Stimulated activated CD4-positive, alpha-beta T cell treated with anti-CD3 and anti-CD28 coated beads, Interleukin-4, amount 100 ng/mL, for 1 hour (primary cell): ENCODE measurements around the gene PPP2CA.
"Not testable (repeated sequence)": the region's sequence is repeated elsewhere in the genome, so short reads cannot be mapped to it uniquely, and the experiment has no call there.

ENCODE experiments used
- DNase-seq: peaks from one replicate; pipeline ENCODE4 v3.0.0-alpha.2; 2020

Gene PPP2CA

DNA sequence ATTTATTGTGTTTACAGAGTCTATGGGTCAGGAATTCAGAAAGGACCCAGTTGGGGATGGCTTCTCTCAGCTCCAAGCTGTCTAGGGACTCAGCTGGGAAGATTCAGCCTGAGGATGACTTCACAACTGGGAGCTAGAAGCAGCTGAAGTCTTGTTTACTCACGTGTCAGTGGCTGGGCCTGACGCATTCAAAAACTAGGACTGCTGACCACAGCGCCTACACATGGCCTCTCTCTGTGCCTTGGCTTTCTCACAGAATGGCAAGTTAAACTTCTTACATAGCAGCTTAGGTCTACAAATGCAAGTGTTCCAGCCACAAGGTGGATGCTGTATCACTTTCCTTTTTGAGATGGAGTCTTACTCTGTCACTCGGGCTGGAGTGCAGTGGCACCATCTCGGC, 16.3 kb upstream of the PPP2CA start:
- no peak for DNase-seq

- no peak for DNase-seq
These were observed 14.6 kb upstream of the PPP2CA start for GRCh38 chr5:134240421-134240962.

DNA sequence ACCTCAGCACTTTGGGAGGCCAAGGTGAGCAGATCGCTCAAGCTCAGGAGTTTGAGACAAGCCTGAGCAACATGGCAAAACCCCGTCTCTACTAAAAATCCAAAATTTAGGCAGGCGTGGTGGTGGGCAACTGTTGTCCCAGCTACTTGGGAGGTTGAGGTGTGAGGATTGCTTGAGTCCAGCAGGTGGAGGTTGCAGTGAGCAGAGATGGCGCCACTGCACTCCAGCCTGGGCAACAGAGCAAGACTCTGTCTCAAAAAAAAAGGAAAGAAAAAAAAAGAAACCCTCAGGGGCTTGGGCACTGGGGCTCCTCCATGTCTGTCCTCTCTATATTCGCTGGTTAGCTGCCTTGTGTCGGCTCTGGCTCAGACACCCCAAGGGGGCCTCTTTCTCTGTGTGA, 10.9 kb upstream of the PPP2CA start:
- no peak for DNase-seq

- no peak for DNase-seq
These were observed 10.4 kb upstream of the PPP2CA start for GRCh38 chr5:134236318-134236717.

GRCh38 chr5:134228624-134229023, 2.8 kb upstream of the PPP2CA start:
- DNase-seq = no peak

GRCh38 chr5:134227776-134228175, 1.9 kb upstream of the PPP2CA start:
- no peak for DNase-seq

DNA sequence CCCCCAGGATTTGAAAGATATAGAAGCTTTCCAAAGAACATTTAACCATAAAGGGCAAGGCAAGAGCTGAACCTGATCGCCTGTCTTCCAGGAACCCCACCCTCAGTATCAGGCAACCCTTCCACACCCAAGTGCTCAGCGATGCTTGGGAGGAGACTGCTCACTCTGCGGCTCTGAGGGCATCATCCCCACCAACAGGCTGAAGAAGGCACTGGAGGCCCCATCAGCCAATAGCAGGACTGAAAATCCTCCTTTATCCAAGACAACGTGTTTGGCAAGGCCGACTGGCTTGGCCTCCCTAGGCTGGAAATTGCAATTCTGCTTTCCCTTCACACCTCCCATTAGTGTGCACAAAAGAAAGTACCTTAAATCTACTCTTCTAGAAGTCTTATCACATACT, 1.4 kb upstream of the PPP2CA start:
- DNase-seq = no peak

GRCh38 chr5:134226441-134227192, 744 bp upstream of the PPP2CA start:
- DNase-seq = no peak

DNA sequence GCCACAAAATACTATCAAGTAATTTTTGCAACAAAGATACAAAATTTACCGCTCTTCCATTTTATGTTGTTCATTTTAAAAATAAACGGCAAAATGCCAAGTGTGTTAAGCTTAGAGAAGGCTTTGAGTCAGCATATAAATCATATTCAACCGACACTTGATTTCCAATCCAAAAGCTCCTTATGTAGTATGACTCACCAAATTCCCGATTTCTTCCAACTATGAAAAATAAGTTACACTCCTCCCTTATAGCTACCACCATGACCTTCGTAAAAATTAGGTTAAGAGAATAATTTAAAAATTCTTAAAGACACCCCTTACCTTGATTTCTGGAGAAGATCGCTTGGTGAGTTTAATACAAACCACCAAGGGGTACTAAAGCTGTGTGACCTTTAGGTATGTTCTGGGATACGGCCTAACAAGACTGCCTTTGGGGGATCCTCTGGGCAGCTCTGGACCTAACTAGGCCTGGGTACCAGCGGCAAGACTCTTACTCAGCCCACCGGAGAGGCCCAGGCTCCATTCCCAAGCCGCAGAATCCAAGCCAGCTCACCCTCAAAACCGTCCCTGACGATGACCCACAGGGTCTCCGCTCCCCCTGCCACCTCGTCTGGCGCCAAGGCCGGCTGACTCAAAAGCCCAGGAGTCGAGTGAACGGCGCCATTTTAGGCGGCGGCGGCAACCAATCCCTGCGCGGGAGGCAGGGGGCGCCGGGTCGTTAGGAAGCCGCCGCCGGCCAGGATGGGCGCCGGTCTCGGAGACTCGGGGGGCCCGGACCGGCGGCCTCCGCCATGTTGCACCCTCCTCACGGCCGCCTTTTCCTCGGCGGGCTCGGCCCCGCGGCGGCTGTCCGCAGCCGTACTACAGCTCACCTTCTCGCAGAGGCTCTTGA, 739 bp downstream of the PPP2CA start:
- peak; percentile 68 for DNase-seq

DNA sequence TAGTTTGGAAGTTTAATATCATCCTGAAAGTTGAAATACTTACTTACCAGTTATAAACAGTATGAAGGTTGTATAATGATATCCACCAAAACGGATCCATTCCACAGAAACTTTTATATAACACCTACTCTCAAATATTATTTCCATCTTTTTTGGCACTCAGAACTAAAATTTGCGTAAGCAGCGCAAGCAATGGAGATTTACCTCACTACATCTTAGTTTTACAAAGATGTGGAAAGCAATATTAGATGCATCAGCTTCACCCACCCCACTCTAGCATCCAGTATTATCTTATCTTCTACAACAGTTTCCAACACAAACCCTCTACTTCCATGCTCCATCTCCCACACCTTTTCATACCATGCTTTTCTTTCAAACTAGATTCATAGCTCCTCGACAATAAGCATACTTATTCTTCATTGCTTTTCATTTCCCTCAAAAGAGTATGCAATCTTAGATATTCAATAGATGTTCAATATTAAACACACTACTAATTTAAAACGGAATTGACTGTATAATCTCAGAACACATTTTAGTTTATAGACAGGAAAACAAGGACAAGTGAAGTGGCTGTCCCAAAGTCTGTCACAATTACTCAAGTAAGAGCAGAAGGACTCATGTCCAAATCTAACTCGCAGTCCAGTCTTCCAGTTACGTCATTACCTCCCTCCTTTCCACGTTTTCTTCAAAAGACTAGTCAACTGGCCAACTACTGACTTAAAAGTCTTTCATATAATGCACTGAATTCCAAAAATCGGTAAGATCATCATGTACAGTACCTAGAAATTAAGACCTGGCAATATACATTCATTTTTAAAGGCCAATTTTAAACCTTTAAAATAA, 2.2 kb downstream of the PPP2CA start:
- no peak for DNase-seq

- not testable (repeated sequence) for DNase-seq
These were observed 4.2 kb downstream of the PPP2CA start for GRCh38 chr5:134221690-134222089.

DNA sequence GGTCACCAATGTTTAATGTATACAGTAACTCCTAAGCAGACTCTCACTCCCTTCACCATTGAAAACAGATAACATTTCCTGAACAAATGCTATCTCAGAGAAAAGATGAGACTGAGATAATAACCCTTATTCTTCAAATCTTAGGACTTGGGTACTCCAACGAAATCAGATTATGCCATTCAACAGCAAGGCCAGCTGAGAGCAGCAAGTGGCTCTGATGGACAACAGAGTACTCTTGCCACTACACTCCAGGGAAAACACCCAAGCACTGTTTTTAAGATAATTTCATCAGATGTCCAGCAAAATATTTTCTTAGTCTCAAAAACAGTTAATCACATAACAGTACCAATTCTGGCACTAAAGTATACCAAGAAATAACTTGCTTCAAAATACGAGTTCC, 10.1 kb downstream of the PPP2CA start:
- DNase-seq = no peak

GRCh38 chr5:134211263-134212031, 14.4 kb downstream of the PPP2CA start:
- DNase-seq = not testable (repeated sequence)

DNA sequence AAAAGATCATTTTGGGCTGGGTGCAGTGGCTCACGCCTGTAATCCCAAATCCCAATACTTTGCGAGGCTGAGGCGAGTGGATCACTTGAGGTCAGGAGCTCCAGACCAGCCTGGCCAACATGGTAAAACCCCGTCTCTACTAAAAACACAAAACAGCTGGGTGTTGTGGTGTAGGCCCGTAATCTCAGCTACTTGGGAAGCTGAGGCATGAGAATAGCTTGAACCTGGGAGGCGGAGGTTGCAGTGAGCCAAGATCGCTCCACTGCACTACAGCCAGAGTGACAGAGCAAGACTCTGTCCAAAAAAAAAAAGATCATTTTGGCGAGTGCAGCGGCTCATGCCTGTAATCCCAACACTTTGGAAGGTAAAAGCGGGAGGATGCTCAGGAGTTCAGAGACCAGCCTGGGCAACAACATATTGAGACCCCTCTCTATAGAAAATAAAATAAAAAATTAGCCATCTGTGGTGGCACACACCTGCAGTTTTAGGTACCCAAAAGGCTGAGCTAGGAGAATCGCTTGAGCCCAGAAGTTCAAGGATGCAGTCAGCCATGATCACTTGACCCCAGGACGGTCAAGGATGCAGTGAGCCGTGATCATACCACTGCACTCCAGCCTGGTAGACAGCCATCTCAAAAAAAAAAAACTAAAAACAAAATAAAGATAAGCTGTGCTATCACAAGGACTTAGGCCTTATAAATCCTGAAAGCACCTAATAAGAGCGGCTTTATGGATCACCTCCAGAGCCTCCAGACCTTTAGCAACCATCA, 16.2 kb downstream of the PPP2CA start:
- DNase-seq = no peak

- no peak for DNase-seq
These were observed 18.2 kb downstream of the PPP2CA start for GRCh38 chr5:134207696-134208095.

DNA sequence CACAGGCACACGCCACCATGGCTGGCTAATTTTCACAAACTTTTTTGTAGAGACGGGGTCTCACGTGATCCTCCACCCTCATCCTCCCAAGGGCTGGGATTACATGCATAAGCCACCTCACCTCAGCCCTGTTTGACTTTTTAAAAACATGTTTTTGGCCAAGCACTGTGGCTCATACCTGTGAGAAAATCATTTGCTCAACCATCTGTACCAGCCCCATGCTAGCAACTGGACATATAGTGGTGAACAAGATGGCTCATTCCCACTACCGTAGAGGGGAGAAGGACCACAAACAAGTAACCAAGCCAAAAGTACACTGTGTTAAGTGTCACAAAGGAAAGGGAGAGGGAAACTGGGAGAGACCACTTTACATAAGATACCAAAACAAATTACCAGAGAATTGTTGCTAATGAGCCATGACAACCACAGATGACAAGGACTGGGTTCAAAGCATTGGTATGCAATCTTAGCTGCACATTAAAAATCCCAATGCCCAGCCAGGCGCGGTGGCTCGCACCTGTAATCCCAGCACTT, 19.2 kb downstream of the PPP2CA start:
- DNase-seq = no peak

DNA sequence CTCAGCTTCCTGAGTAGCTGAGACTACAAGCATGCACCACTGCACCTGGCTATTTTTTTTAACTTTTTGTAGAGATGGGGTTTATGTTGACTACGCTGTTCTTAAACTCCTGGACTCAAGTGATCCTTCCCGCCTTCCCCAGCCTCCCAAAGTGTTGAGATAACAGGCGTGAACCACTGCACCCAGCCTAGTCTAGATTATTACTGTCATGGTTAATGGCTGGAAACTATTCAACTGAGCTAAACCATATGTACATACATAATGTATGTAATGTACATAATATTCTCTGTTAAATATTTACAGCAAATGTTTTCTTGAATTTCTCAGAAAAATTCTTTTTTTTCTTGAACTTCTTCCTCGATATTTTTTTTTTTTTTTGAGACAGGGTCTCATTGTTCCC, 21.3 kb downstream of the PPP2CA start:
- DNase-seq = no peak

DNA sequence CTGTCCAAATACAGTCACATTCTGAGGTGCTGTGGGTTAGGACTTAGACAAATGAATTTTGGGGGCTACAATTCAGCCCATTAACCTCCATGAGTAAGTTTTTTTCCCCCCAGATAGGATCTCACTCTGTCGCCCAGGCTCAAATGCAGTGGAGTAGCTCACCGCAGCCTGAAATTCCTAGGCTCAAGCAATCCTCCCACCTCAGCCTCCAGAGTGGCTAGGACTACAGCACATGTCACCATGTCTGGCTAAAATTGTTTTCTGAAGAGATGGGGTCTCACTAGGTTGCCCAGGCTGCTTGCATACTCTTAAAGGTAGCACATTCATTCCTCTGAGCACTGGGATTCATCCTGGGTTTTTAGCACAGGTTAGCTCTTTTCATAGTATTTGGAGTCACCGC, 22.2 kb downstream of the PPP2CA start:
- DNase-seq = no peak

GRCh38 chr5:134195666-134196065, 30.2 kb downstream of the PPP2CA start:
- DNase-seq = no peak

DNA sequence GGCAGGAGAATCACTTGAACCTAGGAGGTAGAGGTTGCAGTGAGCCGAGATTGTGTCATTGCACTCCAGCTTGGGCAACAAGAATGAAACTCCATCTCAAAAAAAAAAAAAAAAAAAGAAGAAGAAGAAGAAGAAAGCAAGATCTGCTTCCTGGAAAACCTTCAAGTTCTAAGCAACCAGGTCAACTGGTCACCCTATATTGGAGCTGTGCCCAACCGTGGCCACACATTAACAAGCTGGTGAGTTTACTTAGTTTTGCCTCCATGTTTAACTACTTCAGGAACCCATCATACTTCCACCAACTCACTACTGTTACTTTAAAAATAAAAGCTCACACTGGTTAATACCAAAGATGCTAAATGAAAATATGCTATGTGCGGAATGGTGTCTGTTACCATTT, 36.8 kb downstream of the PPP2CA start:
- DNase-seq = no peak

- no peak for DNase-seq
These were observed 37.8 kb downstream of the PPP2CA start for GRCh38 chr5:134188092-134188491.
